Measurements from ENCODE around the gene TBX1.

TBX1 gene

DNA sequence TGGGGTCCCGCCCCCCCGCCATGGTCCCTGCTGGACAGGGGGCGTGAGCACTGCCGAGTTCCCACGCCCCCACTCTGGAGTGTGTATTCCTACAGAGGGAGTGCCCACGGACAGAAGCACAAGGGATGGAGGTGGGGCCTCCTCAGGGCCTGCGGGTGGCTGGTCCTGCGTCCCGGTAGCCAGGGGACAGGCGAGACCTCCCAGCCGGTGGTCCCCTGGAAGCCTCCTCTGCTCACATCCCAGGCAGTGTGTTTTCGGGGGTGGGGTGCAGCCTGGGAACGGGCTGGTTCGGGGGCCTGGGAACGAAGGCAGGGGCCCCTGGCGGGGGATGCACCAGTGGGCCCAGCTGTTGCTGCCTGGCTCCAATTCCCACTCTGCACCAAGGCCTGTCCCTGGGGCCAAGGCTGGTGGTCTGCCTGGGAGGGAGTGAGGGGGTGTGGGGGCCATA is 21.1 kb upstream of the TBX1 start:
- ChIA-PET CTCF (interaction anchor here (1.4 kb wide), 1 partner anchor 9 kb away, joined by 4 read pairs; no protein-coding TSS in a partner anchor), POLR2A (ENCODE audit: low non-redundant PET) (no interaction called here)
- DNase-seq (ENCODE audit: low spot score): no peak
- TF ChIP-seq, protein P1, sequence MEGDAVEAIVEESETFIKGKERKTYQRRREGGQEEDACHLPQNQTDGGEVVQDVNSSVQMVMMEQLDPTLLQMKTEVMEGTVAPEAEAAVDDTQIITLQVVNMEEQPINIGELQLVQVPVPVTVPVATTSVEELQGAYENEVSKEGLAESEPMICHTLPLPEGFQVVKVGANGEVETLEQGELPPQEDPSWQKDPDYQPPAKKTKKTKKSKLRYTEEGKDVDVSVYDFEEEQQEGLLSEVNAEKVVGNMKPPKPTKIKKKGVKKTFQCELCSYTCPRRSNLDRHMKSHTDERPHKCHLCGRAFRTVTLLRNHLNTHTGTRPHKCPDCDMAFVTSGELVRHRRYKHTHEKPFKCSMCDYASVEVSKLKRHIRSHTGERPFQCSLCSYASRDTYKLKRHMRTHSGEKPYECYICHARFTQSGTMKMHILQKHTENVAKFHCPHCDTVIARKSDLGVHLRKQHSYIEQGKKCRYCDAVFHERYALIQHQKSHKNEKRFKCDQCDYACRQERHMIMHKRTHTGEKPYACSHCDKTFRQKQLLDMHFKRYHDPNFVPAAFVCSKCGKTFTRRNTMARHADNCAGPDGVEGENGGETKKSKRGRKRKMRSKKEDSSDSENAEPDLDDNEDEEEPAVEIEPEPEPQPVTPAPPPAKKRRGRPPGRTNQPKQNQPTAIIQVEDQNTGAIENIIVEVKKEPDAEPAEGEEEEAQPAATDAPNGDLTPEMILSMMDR (conservative IDR thresholded peaks at IDR 0.05; ENCODE audit: low read depth): no peak
- H3K27ac ChIP-seq: no peak overlapping the region

- ChIA-PET CTCF (interaction anchor here (1.4 kb wide), 1 partner anchor 9 kb away, joined by 4 read pairs; no protein-coding TSS in a partner anchor), POLR2A (ENCODE audit: low non-redundant PET) (no interaction called here)
- no peak for DNase-seq (ENCODE audit: low spot score)
- TF ChIP-seq, protein P1 (conservative IDR thresholded peaks at IDR 0.05; ENCODE audit: low read depth): no peak
- H3K27ac ChIP-seq: no peak overlapping the region
These were observed 20.6 kb upstream of the TBX1 start for GRCh38 chr22:19739911-19740449.

DNA sequence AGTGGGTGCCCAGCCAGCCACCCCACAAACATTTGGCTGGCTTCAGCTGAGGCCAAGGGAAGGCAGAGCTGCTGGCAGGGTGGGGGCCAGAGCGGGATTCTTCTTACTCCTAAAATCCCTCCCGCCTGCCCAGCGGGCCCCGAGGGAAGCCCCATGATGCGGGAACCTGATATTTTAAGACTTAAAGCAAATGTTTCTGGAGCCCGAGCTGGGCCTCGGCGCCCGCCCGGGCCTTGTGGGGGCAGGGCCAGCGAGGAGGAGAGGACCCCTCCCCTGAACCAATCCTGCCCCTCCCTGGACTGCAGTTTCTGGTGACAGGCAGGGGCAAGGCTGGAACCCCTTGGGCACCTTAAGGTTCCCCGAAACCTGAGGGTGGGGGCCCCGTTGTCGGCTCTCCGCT is 20.0 kb upstream of the TBX1 start:
- TF ChIP-seq, protein P1 (conservative IDR thresholded peaks at IDR 0.05; ENCODE audit: low read depth): no peak
- no peak for DNase-seq (ENCODE audit: low spot score)
- H3K27ac ChIP-seq: no peak overlapping the region
- POLR2A ChIA-PET (ENCODE audit: low non-redundant PET): no interaction called here
- CTCF ChIA-PET: interaction anchor here (1.4 kb wide), 1 partner anchor 10 kb away, joined by 4 read pairs; no protein-coding TSS in a partner anchor

- no peak overlapping the region for H3K27ac ChIP-seq
- CTCF ChIA-PET: interaction anchor here (1.4 kb wide), 2 partner anchors 10 kb away, joined by 3 to 4 read pairs; no protein-coding TSS in a partner anchor
- POLR2A ChIA-PET (ENCODE audit: low non-redundant PET): no interaction called here
- TF ChIP-seq, protein P1 (conservative IDR thresholded peaks at IDR 0.05; ENCODE audit: low read depth): no peak
- DNase-seq (ENCODE audit: low spot score): no peak
These were observed 19.5 kb upstream of the TBX1 start for GRCh38 chr22:19741053-19741452.

DNA sequence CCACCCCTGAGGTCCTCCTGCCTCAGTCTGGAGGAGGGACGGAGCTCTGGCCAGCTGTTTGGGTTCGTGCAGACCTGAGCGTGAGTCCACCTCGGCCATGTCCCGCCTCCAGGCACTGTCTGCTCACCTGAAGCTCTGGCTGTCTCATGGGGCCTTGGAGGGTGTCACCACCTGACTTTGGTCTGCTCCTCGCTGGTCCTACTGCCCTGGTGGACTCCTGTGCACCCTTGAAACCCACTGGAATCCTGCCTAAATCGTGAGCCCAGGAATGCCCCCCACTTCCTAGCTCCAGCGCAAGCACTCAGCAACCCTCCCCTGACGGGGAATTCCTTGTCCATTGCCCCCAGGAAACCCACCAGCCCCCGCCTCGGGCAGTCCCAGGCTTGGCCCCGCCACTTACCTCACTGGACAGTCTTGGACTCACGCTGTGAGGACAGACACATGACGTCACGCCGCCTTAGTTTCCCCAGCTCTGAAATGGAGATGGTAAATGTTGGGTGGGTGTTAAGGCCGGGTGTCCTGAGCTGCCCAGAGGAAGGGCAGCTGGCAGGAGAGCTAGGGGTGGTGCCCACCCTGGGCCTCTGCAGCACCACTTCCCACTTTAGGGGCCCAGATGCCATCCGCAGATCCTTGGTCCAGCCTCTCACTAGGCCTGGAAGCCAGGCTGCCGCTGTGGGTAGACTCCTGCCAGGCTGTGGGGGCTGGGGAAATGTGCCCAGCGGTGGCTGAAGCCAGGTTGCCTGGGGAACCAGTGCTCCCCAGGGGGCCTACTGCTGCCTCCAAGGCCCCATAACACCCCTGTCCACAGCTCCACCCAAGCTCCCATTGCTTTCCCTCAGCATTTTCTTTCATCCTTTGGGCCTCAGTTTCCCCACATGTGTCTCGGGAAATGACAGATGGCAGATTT is 18.2 kb upstream of the TBX1 start:
- POLR2A ChIA-PET (ENCODE audit: low non-redundant PET): no interaction called here
- DNase-seq (ENCODE audit: low spot score): no peak
- TF ChIP-seq, protein P1 (conservative IDR thresholded peaks at IDR 0.05; ENCODE audit: low read depth): no peak
- CTCF ChIA-PET: interaction anchor here (1.4 kb wide), 1 partner anchor 11 kb away, joined by 3 read pairs; no protein-coding TSS in a partner anchor
- H3K27ac ChIP-seq: no peak overlapping the region

DNA sequence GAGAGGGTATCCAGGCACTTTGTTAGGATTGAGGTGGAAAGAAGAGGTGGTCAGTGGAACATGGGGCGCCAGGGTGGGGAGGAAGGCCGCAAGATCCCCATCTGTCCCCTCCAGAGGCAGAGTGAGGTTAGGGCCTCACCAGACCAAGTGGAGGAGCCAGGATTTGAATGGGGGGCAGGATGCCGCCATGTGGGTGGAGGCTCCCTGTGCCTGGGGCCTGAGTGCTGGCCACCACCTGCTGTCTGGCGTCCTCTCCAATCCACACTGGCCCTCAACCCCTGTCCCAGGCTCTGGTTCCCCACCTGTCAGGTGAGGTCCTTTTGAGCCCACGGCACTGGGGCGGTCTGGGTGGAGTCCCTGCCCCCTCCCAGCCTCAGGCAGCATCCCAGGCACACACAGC is 17.5 kb upstream of the TBX1 start:
- H3K27ac ChIP-seq: no peak overlapping the region
- TF ChIP-seq, protein P1 (conservative IDR thresholded peaks at IDR 0.05; ENCODE audit: low read depth): no peak
- CTCF ChIA-PET: no interaction called here
- POLR2A ChIA-PET (ENCODE audit: low non-redundant PET): no interaction called here
- DNase-seq (ENCODE audit: low spot score): no peak

Measured in RWPE1 (cell line).